Lower leg skin (tissue), 3 donors: ENCODE data around the gene TAF1D.

ENCODE experiments used
- POLR2A ChIP-seq, 2 donors: fragments of 450-650 bp; IDR thresholded peaks; one replicate each; pipeline ENCODE4 v1.6.1; 2016 to 2017; ENCODE audit warnings: antibody characterized with exemption in 2 of 2, mild to moderate bottlenecking in 1 of 2, moderate library complexity in 1 of 2
- TF ChIP-seq, protein P1 (sequence below), 3 donors: fragments of 450-650 bp; IDR thresholded peaks; one replicate each; pipeline ENCODE4 v1.5.1; 2016; ENCODE audit warnings: antibody characterized with exemption in 3 of 3, mild to moderate bottlenecking in 3 of 3, moderate library complexity in 2 of 3

DNA sequence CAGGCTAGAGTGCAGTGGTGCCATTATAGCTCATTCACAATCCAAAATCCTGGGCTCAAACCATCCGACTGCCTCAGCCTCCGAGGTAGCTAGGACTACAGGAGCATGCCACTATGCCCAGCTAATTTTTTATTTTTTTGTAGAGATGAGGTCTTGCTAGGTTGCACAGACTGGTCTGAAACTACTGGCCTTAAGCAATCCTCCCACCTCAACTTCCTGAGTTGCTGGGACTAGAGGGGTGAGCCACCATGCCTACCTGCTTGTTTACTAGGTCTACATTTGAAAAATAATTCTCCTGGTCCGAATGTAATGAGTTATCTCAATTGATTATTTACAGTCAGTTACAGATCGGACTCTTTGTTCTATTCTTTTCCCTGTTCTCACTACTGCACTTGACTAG is 22.0 kb downstream of the TAF1D start:
- TF ChIP-seq POLR2A (IDR thresholded peaks at IDR 0.05): no peak
- TF ChIP-seq, protein P1, sequence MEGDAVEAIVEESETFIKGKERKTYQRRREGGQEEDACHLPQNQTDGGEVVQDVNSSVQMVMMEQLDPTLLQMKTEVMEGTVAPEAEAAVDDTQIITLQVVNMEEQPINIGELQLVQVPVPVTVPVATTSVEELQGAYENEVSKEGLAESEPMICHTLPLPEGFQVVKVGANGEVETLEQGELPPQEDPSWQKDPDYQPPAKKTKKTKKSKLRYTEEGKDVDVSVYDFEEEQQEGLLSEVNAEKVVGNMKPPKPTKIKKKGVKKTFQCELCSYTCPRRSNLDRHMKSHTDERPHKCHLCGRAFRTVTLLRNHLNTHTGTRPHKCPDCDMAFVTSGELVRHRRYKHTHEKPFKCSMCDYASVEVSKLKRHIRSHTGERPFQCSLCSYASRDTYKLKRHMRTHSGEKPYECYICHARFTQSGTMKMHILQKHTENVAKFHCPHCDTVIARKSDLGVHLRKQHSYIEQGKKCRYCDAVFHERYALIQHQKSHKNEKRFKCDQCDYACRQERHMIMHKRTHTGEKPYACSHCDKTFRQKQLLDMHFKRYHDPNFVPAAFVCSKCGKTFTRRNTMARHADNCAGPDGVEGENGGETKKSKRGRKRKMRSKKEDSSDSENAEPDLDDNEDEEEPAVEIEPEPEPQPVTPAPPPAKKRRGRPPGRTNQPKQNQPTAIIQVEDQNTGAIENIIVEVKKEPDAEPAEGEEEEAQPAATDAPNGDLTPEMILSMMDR (IDR thresholded peaks at IDR 0.05): no peak
